Stimulated activated CD8-positive, alpha-beta memory T cell treated with anti-CD3 and anti-CD28 coated beads, Interleukin-12 subunit alpha, Interleukin-12 subunit beta, amount 100 ng/mL, for 4 hours (primary cell): ENCODE measurements around the gene KCTD8.

Experiments used
- DNase-seq: peaks from one replicate; pipeline ENCODE4 v3.0.0-alpha.2; 2020; ENCODE audit warnings: low read depth

Gene KCTD8

DNA sequence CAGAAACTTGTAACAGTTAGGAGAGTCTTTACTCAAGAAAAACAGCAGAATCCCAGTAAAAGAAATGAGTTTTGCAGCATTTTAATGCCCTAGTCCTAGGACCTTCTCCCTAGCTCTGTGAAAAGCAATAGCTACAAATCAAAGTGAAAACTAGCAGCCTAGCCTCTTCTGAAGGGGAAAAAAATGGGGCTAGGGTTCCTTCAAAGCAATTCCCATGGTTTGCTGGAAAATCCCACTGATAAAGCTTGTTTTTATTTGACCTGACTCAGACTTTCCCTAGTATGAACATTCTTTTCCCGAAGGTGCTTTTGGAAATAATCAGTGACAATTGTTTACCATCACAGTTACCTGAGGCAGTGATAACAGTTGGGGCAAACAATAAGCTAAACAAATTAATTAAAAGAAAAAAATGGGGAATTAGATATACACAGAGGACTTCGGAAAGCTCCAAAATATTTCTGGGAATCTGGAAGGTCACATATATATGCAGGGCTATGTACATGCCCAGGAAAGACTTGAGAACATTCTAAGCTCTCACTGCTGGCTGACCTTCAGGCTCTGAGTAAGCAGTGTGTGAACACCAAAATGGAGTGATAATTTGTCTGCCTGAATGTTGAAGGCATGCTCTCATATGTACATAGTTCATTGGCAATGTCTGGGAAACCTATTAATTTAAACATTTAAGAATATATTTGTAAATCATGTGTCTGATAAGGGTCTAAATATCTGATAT lies 285.9 kb downstream of the KCTD8 start:
- DNase-seq, result no peak

DNA sequence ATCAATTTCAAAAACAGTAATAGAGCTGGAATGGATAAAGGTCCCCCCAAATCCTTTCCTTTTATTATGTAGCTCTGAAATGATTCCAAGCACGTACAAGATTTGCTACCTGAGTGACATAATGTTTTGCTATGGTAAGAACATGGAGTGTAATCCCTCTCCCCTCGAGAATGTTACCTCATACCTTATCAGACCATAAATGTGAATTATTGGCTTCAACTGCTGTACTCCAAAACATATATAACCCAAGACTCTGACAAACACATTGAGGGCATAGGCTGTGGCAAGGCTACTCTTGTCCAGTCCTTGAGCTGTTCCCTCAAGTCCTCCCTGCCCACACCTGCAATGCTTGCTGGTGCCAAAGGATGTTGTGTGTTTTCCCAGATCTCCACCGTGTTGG lies 286.9 kb downstream of the KCTD8 start:
- no peak for DNase-seq

DNA sequence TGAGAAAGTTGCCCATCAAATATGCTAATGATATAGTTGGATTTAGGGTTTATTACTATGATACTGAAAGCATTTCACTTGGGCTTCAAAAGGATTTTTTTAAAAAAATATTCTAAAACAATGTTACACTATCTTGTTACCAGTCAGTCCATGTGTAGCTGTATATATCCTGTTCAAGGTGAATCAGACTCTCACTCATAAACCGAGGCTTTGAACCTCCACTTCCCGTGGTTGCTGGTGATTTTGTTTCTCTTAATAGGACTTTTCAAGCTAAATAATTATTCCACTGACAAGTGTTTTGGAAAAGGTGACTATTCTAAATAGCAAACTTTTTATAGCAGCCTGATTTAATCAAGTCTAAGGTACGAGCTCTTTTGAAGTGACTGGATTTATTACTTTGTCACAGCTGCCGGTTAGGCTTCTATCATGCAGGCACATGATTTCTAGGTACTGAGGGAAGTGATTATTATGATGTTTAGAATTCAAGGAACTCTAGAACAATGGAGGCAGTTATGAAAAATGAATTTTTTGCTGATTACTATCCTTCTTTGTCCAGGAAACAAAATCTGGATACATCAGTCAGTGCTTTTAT lies 287.7 kb downstream of the KCTD8 start:
- no peak for DNase-seq

DNA sequence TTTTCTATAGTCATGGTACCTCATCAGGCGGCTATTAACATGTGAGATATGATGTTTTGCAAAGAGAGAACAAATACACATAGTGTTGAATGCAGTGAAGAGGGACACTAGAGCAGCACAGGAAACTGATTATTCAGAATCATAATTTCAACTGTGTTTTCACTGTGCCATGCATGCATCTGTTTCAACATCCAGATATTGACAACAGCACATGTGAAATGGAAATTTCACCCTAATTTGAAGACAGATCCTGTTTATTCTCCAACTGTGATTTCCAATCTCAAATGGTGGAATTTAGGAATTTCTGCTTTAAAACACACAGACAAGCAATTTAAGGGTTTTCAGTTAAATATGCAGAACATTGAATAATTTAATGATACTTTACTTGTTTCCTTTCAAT lies 288.6 kb downstream of the KCTD8 start:
- no peak for DNase-seq

DNA sequence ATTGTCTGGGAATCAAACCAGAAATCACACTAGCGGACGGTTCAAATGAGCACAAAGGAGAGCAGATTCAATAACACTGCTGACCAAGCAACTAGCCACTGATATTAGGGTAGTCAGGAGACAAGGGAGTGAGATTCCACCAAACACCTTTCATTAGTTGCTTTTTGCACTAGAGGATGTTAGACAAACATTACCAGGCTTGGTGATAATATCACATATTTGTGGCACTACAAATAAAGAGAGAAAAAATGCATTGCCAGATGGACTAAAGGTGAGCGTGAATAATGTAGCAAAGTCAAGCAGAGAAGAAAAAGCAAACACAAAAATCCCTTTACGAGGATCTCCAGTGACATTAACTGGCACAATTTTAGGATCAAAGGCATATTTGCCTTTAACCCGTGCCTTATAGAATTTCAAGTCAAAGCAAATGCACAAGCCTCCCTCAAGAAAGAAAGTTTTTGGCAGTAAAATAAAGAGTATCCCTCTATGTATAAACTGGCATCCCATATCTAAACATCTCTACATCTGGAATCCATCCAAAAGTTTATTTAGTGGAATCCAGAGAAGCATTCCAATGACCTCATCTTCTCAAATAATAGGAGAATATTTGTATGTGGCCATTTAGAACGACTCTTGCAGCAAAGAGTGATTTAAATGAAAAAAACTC lies 290.9 kb downstream of the KCTD8 start:
- DNase-seq, result no peak

DNA sequence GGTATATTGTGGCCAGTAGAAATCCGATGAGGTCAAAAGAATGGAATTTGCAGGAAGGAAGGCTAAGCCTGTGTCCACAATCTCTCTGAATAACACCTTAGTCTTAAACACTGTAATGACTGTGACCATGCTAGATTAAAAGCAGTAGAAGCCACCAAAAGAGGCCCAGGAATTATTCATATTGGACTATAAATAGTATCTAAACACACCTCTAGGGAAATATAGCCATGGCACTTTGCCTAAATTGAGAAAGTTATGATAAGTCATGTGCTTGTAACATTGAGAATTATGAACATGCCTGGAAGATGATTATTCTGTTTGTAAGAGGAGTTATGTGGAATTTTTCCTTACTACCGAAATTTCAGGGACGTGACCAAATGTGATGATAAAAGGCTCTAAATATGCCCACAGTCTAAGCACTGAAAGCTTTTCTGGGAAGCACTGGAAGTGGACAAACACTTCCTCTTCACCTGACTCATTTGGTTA lies 298.5 kb downstream of the KCTD8 start:
- DNase-seq, result no peak

DNA sequence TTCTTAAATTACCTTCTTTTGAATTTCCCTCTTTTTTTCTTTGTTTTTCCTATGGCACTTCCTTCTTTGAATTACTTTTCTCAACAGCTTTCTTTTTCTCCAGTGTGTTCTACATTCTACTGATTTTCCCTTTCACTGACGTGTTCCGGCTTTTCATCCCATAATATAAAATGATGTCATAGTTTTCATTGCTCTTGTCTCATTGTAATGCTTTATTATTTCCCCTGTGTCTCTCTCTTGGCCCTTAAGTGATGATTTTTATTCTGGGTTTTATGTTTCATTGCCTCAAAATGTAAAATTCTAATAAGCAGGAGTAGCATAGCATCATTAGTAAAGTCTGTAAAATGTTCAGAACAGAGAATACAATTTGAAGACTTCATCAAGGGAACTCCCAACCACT lies 299.3 kb downstream of the KCTD8 start:
- DNase-seq, result no peak

DNA sequence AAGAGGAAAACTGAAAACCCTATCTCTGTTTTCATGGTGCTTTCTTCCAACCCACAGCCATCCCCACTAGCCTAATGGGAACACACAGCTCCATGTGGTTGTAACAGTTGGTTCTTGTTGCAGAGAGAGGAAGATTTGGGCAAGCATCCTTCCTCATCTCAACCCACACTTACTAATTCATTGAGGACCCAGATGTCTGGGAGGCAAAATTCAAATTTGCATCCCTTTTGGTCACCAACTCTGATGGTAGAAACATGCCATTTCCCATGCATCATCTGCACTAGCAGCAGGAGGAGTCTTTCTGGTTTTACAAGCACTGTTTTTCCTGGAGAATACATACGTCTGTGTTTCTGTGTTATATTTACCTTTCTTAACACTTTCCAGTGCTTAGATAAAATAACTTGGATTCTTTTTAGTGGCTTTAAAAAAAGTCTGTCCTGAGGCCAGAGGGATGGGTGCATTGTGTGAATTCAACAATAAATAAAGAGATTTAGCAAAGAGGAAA lies 301.0 kb downstream of the KCTD8 start:
- DNase-seq, result no peak

DNA sequence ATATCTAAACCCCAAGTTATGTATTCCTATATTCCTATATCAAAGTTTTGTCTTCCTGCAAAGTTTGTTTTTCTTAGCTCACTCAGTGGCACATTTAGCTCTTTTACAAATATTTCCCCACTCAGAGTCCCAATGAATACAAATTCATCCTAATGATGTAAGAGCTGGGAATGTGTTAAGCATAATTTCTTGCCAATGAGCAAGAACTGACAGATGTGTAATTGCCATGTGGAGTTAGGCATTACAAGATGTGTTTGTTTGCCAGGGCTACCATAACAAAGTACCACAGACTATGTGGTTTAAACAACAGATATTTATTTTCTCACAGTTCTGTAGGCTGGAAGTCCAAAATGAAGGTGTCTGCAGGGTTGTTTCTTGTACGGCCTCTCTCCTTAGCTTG lies 302.1 kb downstream of the KCTD8 start:
- no peak for DNase-seq

DNA sequence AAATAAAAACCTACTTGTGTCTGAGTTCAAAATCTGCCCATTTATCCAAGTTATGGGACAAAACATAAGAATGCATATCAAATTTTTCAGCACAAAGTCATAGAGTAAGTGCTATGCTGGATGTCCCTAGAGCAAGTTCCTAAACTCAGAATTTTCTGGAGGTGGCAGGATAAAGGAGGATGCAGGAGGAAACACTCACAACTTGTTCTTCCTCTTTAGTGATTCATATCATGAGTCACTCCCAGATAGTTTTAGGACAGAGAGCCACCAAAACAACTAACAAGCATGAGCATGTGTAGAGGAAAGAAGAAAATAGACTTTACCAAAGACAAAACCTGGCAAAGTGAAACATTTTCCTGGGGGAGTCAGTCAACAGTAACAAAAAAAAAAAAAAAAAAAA lies 302.7 kb downstream of the KCTD8 start:
- no peak for DNase-seq

DNA sequence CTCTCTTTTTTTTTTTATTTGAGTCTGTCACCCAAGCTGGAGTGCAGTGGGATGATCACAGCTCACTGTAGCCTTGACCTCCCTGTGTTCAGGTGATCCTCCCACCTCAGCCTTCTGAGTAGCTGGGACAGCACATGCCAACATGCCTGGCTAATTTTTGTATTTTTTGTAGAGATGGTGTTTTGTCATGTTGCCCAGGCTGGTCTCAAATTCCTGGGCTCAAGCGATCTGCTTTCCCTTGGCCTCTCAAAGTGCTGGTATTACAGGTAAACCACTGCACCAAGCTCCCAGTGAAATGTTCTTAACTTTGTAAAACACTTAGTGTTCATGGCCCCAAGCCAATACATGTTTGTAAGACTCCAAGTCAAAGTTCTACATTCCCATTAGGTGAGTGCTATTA lies 316.1 kb downstream of the KCTD8 start:
- no peak for DNase-seq
